ENCODE data around the gene JAKMIP1. TPM values are rescaled to one million over a fixed set of nuclear protein-coding genes. Genes with fewer than 3 reads are reported as not detected.

JAKMIP1 gene
- total and polyA plus RNA-seq, 2 experiments from 2014 or later, result not detected

DNA sequence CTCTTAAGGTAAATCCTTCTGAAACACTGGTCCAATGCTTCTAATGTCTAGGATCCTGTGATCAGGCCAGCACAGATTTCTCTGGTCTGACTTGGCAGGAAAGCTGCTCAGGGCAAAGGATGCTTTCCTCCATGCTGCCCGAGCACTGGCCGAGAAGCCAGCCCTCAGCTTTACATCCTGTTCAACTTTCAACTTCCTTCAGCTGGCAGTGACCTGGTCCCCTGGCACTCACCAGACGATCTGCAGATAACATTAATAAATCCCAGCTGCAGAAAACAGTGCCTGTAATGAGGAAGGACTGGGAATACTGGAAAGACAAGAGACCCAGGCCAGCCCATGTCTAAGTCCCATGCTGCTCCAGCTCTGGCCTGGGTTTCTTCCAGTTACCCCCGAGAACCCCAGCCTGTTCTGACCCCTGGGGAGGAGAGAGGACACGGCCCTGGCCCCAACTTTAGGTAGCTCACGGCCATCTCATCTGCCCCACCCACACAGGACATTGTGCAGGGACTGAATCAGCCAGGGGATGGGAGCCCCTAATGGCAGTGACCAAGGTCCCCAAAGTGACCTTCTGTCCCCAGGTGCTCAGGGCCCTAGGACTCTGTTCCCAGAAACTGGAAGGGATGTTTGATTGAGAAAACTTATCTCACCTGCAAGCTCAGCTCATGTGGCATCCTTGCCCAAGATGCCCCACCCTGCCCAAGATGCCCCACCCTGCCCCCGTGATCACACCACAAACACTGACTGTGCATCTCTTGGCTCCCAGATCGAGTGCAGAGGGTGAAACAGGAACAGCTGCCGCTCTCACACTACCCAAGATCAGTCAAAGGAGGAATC lies 28.0 kb downstream of the JAKMIP1 start:
- H3K4me3 ChIP-seq, result no peak overlapping the region
- H4K20me1 ChIP-seq (ENCODE audit: insufficient read depth), result no peaks in the 10 kb centered on the region
- H2AFZ ChIP-seq, result no peak overlapping the region
- no peaks in the 10 kb centered on the region for H3K9me3 ChIP-seq (ENCODE audit: low read depth)
- 6% methylated on average over 9 of the region's 9 CpGs for WGBS, 2 experiments (ENCODE audit: low coverage in 1 of 2, low lambda C conversion rate in 2 of 2, missing lambda C conversion rate in 2 of 2)
- no peak overlapping the region for H3K9ac ChIP-seq
- no peaks in the 10 kb centered on the region for H3K36me3 ChIP-seq (ENCODE audit: low read depth)
- H3K79me2 ChIP-seq (ENCODE audit: insufficient read depth), result no peaks in the 10 kb centered on the region
- no peak overlapping the region for H3K27ac ChIP-seq
- no peaks in the 10 kb centered on the region for H3K27me3 ChIP-seq (replicated peaks; ENCODE audit: insufficient read depth)
- no peaks in the 10 kb centered on the region for H3F3A ChIP-seq (ENCODE audit: insufficient read depth)
- no peaks in the 10 kb centered on the region for H3K9me2 ChIP-seq (ENCODE audit: insufficient read depth)
- no peak overlapping the region for H3K4me2 ChIP-seq (ENCODE audit: unreplicated experiment)
- no peak for DNase-seq
- in situ Hi-C loops (cut with MboI), result no loop called here
- no peak for TF ChIP-seq EZH2 (IDR thresholded peaks at IDR 0.05; ENCODE audit: insufficient read depth, poor library complexity, severe bottlenecking)
- no peak for TF ChIP-seq EZH2phosphoT487 (IDR thresholded peaks at IDR 0.05; ENCODE audit: insufficient read depth, low read depth)
- H3K4me1 ChIP-seq (ENCODE audit: insufficient read depth), result no peaks in the 10 kb centered on the region

DNA sequence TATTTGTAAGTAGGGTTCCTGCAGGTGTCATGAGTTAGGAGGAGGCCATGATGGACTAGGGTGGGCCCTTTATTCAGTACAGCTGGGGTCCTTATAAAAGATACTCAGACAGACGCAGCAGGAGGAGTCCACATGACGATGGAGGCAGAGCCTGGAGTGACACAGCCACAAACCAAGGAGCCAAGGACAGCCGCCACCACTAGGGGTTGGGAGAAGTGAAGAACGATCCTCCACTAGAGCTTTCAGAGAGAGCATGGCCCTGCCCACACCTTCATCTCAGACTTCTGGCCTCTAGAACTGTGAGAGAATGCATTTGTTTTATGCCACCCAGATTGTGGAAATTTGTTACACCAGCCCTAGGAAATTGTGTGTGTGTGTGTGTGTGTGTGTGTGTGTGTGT lies 31.1 kb downstream of the JAKMIP1 start:
- no peaks in the 10 kb centered on the region for H4K20me1 ChIP-seq (ENCODE audit: insufficient read depth)
- no peak overlapping the region for H2AFZ ChIP-seq
- no peak overlapping the region for H3K4me3 ChIP-seq
- H3K9me3 ChIP-seq (ENCODE audit: low read depth), result no peaks in the 10 kb centered on the region
- DNase-seq, result no peak
- no peaks in the 10 kb centered on the region for H3K9me2 ChIP-seq (ENCODE audit: insufficient read depth)
- no peak overlapping the region for H3K27ac ChIP-seq
- no peaks in the 10 kb centered on the region for H3K27me3 ChIP-seq (replicated peaks; ENCODE audit: insufficient read depth)
- WGBS, 2 experiments (ENCODE audit: low coverage in 1 of 2, low lambda C conversion rate in 2 of 2, missing lambda C conversion rate in 2 of 2), result 11 to 19% methylated on average over 4 of the region's 4 CpGs
- H3K79me2 ChIP-seq (ENCODE audit: insufficient read depth), result no peaks in the 10 kb centered on the region
- H3K4me2 ChIP-seq (ENCODE audit: unreplicated experiment), result no peak overlapping the region
- no peak for TF ChIP-seq EZH2 (IDR thresholded peaks at IDR 0.05; ENCODE audit: insufficient read depth, poor library complexity, severe bottlenecking)
- TF ChIP-seq EZH2phosphoT487 (IDR thresholded peaks at IDR 0.05; ENCODE audit: insufficient read depth, low read depth), result no peak
- H3K9ac ChIP-seq, result no peak overlapping the region
- H3K36me3 ChIP-seq (ENCODE audit: low read depth), result no peaks in the 10 kb centered on the region
- no peaks in the 10 kb centered on the region for H3F3A ChIP-seq (ENCODE audit: insufficient read depth)
- in situ Hi-C loops (cut with MboI), result no loop called here
- no peaks in the 10 kb centered on the region for H3K4me1 ChIP-seq (ENCODE audit: insufficient read depth)

DNA sequence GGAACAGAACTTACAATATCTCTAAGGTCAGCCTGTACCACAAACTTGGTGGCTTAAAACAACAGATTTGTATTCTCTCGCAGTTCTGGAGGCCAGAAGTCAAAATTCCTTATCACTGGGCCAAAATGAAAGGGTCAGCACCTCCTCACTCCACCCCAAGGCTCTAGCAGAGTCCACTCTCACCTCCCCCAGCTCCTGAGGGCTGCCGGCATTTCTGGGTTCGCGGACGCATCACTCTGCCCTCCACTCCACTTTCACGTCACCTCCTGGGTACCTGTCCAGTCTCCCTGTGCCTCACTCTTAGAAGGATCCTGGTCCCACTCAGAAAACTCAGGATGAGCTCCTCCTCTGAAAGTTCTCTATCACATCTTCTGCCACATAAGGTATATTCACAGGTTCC lies 34.6 kb downstream of the JAKMIP1 start:
- Histone ChIP-seq H3K4me2 (ENCODE audit: unreplicated experiment) (no peak overlapping the region), H3F3A (ENCODE audit: insufficient read depth) (no peaks in the 10 kb centered on the region), H3K4me3 (no peak overlapping the region), H3K9me2 (ENCODE audit: insufficient read depth) (no peaks in the 10 kb centered on the region), H3K9ac (no peak overlapping the region), H3K27ac (no peak overlapping the region), H3K36me3 (ENCODE audit: low read depth) (no peaks in the 10 kb centered on the region), H3K27me3 (replicated peaks; ENCODE audit: insufficient read depth) (no peaks in the 10 kb centered on the region), H2AFZ (no peak overlapping the region), H3K4me1 (ENCODE audit: insufficient read depth) (no peaks in the 10 kb centered on the region), H3K9me3 (ENCODE audit: low read depth) (no peaks in the 10 kb centered on the region), H4K20me1 (ENCODE audit: insufficient read depth) (no peaks in the 10 kb centered on the region), H3K79me2 (ENCODE audit: insufficient read depth) (no peaks in the 10 kb centered on the region)
- WGBS, 2 experiments (ENCODE audit: low coverage in 1 of 2, low lambda C conversion rate in 2 of 2, missing lambda C conversion rate in 2 of 2), result 48 to 68% methylated on average over 6 of the region's 6 CpGs
- no peak for DNase-seq
- TF ChIP-seq EZH2phosphoT487 (IDR thresholded peaks at IDR 0.05; ENCODE audit: insufficient read depth, low read depth) (no peak), EZH2 (IDR thresholded peaks at IDR 0.05; ENCODE audit: insufficient read depth, poor library complexity, severe bottlenecking) (no peak)
- in situ Hi-C loops (cut with MboI), result no loop called here

DNA sequence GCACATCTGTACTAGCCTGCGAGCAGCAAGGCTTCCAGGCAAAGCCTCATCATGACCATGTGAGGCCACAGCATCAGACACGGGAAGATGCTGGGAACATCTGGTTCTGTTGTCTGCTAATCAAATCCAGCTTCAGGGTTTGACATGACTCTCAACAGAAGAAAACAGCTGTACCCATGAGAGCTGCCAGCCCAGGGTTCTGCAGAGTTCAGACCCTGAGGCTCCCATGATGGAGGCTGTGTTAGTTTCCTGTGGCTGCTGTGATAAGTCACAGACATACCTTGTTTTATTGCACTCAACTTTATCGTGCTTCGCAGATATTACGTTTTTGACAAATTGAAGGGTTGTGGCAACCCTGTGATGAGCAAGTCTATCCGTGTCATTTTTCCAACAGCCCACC lies 37.5 kb downstream of the JAKMIP1 start:
- H3K27ac ChIP-seq, result no peak overlapping the region
- H3K9me2 ChIP-seq (ENCODE audit: insufficient read depth), result no peaks in the 10 kb centered on the region
- H4K20me1 ChIP-seq (ENCODE audit: insufficient read depth), result no peaks in the 10 kb centered on the region
- H3K27me3 ChIP-seq (replicated peaks; ENCODE audit: insufficient read depth), result no peaks in the 10 kb centered on the region
- no peak overlapping the region for H2AFZ ChIP-seq
- H3K4me2 ChIP-seq (ENCODE audit: unreplicated experiment), result no peak overlapping the region
- DNase-seq, result no peak
- no peaks in the 10 kb centered on the region for H3F3A ChIP-seq (ENCODE audit: insufficient read depth)
- in situ Hi-C loops (cut with MboI), result no loop called here
- no peaks in the 10 kb centered on the region for H3K4me1 ChIP-seq (ENCODE audit: insufficient read depth)
- H3K79me2 ChIP-seq (ENCODE audit: insufficient read depth), result no peaks in the 10 kb centered on the region
- no peaks in the 10 kb centered on the region for H3K36me3 ChIP-seq (ENCODE audit: low read depth)
- no peak overlapping the region for H3K9ac ChIP-seq
- no peak overlapping the region for H3K4me3 ChIP-seq
- WGBS, 2 experiments (ENCODE audit: low coverage in 1 of 2, low lambda C conversion rate in 2 of 2, missing lambda C conversion rate in 2 of 2), result 3 to 6% methylated on average over 6 of the region's 6 CpGs
- TF ChIP-seq EZH2 (IDR thresholded peaks at IDR 0.05; ENCODE audit: insufficient read depth, poor library complexity, severe bottlenecking) (no peak), EZH2phosphoT487 (IDR thresholded peaks at IDR 0.05; ENCODE audit: insufficient read depth, low read depth) (no peak)
- H3K9me3 ChIP-seq (ENCODE audit: low read depth), result no peaks in the 10 kb centered on the region

Data from GM23248 (cell line).